ENCODE measurements around the gene FAM163B. TPM values are rescaled to one million over a fixed set of nuclear protein-coding genes. Genes with fewer than 3 reads are reported as not detected.

Gene FAM163B
- total RNA-seq, 1 donor from 2014 or later = not detected

DNA sequence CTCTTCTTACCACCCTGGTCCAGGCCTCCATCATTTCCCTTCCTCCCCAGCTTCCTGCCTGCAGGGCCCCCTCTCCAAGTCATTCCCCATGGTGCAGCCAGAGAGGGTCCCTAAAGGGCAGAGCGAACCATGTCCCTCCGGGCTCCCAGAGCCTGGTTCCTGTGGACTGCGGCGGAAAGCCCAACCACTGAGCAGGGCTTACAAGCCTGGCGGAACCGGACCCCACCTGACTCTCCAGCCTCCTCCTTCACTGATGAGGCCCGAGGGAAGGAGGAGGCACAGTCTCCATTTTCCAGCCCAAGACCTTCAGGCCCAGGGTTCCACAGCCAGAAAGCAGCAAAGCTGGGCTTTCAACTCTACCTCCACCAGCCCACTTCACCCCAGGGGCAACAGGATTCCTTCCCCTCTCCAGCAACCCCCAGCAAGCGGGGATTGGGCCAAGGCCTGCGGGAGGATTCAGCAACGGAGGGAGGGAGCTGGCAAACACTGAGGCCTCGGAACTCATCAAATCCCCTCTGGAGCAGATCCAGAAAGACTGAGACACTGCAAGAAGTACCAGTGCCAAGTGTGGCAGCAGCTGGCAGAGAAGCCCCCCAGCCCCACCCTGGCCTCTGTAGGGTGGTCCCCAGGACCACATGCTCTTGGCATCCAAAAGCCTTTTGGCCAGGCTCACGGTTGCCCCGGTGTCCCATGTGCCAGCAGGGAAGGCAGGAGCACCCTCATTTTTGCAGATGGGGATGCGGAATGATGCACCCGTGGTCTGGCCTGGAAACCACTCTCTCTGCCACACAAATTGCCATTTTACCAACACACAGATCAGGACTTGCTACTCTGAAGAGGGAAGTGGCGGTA is 3.1 kb downstream of the FAM163B start:
- H3K27ac Mint-ChIP-seq (ENCODE audit: unreplicated experiment) = no peak overlapping the region
- no peaks in the 10 kb centered on the region for H3K4me1 Mint-ChIP-seq
- no peak for DNase-seq (ENCODE audit: low read depth, low spot score)
- H3K4me3 Mint-ChIP-seq = no peak overlapping the region
- H3K27me3 Mint-ChIP-seq (ENCODE audit: low read depth) = peaks cover 69% of the 10 kb centered on the region
- TF ChIP-seq, protein P1, sequence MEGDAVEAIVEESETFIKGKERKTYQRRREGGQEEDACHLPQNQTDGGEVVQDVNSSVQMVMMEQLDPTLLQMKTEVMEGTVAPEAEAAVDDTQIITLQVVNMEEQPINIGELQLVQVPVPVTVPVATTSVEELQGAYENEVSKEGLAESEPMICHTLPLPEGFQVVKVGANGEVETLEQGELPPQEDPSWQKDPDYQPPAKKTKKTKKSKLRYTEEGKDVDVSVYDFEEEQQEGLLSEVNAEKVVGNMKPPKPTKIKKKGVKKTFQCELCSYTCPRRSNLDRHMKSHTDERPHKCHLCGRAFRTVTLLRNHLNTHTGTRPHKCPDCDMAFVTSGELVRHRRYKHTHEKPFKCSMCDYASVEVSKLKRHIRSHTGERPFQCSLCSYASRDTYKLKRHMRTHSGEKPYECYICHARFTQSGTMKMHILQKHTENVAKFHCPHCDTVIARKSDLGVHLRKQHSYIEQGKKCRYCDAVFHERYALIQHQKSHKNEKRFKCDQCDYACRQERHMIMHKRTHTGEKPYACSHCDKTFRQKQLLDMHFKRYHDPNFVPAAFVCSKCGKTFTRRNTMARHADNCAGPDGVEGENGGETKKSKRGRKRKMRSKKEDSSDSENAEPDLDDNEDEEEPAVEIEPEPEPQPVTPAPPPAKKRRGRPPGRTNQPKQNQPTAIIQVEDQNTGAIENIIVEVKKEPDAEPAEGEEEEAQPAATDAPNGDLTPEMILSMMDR (conservative IDR thresholded peaks at IDR 0.05) = no peak
- H3K9me3 Mint-ChIP-seq = no peaks in the 10 kb centered on the region
- no peaks in the 10 kb centered on the region for H3K36me3 Mint-ChIP-seq (ENCODE audit: low read depth)

GRCh38 chr9:133605446-133605845 is 3.7 kb downstream of the FAM163B start:
- H3K4me1 Mint-ChIP-seq = no peaks in the 10 kb centered on the region
- H3K27ac Mint-ChIP-seq (ENCODE audit: unreplicated experiment) = no peak overlapping the region
- TF ChIP-seq, protein P1 (conservative IDR thresholded peaks at IDR 0.05) = no peak
- H3K27me3 Mint-ChIP-seq (ENCODE audit: low read depth) = peaks cover 62% of the 10 kb centered on the region
- DNase-seq (ENCODE audit: low read depth, low spot score) = no peak
- no peaks in the 10 kb centered on the region for H3K9me3 Mint-ChIP-seq
- no peaks in the 10 kb centered on the region for H3K36me3 Mint-ChIP-seq (ENCODE audit: low read depth)
- H3K4me3 Mint-ChIP-seq = no peak overlapping the region

DNA sequence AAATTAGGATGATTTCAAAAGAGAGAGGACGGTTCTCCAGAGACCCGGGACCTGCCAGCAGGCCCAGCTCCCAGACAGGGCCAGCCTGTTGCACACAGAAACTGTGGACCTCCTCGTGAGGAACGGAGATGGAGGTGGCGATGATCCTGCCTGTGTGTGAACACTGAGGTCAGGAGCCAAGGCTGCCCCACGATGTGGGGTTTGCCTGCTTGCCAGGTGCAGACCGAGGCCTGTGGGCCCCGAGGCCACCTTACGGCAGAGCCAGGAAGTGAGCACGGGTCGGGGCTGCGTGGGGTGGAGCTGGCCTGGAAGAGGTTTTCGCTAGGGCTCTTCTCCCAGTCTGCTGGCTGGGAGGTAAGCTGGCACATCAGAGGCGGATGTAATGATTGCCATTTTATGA is 4.3 kb downstream of the FAM163B start:
- no peak overlapping the region for H3K4me3 Mint-ChIP-seq
- no peak for DNase-seq (ENCODE audit: low read depth, low spot score)
- H3K9me3 Mint-ChIP-seq = no peaks in the 10 kb centered on the region
- no peaks in the 10 kb centered on the region for H3K4me1 Mint-ChIP-seq
- no peaks in the 10 kb centered on the region for H3K36me3 Mint-ChIP-seq (ENCODE audit: low read depth)
- peak overlapping the region; percentile 27 for H3K27ac Mint-ChIP-seq (ENCODE audit: unreplicated experiment)
- TF ChIP-seq, protein P1 (conservative IDR thresholded peaks at IDR 0.05) = no peak
- H3K27me3 Mint-ChIP-seq (ENCODE audit: low read depth) = peaks cover 56% of the 10 kb centered on the region

DNA sequence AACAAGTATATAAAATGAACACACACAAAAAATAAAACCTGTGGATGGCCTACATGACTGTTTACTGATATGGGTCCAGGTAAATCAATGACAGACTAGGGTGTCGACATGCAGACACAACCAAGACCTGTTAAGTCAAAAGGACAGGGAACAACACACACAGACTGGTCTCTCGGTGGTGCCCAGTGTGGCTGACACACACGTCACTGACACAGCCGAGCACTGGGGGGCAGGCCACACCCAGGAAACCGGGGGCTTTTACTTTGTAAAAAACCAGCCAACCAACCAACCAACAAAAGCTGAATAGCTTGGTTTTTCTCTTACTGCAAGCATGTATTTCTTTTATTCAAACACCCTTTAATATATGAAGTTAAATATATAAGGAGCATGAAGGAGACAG is 5.0 kb downstream of the FAM163B start:
- H3K9me3 Mint-ChIP-seq = no peaks in the 10 kb centered on the region
- H3K36me3 Mint-ChIP-seq (ENCODE audit: low read depth) = no peaks in the 10 kb centered on the region
- no peak overlapping the region for H3K27ac Mint-ChIP-seq (ENCODE audit: unreplicated experiment)
- TF ChIP-seq, protein P1 (conservative IDR thresholded peaks at IDR 0.05) = no peak
- peaks cover 51% of the 10 kb centered on the region for H3K27me3 Mint-ChIP-seq (ENCODE audit: low read depth)
- H3K4me1 Mint-ChIP-seq = no peaks in the 10 kb centered on the region
- no peak overlapping the region for H3K4me3 Mint-ChIP-seq
- no peak for DNase-seq (ENCODE audit: low read depth, low spot score)

DNA sequence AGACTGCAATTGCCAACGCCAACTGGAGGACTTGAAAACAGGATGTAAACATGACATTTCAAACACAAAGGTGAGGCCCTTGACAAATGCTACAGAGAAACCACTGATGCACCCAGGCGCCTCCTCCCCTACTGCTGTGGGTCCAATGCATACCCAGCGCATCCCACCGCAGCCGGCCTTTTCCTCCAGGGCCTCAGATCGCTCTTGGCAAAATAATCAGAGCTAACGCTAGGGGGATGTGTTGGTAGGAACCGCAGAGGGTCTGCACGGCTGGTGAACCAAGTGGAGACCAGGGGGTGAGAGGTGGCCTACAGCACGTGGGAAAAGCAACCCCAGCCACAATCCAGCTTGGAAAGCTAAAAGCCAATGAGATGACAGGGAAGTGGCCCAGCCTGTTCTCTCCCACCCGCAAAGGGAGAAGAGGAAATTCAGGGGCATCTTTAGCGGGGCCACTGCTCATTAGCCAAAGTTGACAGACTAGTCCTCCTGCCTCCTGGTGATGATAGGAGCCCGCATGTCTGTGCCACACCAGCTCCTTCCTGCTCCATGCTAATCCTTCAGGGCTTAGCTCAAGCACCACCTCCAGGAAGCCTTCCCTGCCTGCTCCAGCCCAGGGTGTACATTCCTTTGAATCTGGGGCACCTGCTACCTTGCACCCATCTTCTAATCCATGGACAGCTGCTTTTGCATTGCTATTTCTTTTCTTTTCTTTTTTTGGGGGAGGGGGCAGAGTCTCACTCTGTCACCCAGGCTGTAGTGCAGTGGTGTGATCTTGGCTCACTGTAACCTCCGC is 5.9 kb downstream of the FAM163B start:
- no peaks in the 10 kb centered on the region for H3K4me1 Mint-ChIP-seq
- no peaks in the 10 kb centered on the region for H3K36me3 Mint-ChIP-seq (ENCODE audit: low read depth)
- H3K9me3 Mint-ChIP-seq = no peaks in the 10 kb centered on the region
- peaks cover 45% of the 10 kb centered on the region for H3K27me3 Mint-ChIP-seq (ENCODE audit: low read depth)
- no peak overlapping the region for H3K27ac Mint-ChIP-seq (ENCODE audit: unreplicated experiment)
- no peak overlapping the region for H3K4me3 Mint-ChIP-seq
- no peak for DNase-seq (ENCODE audit: low read depth, low spot score)
- TF ChIP-seq, protein P1 (conservative IDR thresholded peaks at IDR 0.05) = no peak

Measured in neural crest cell (in vitro differentiated cells).